Stimulated activated CD8-positive, alpha-beta memory T cell treated with anti-CD3 and anti-CD28 coated beads, Interleukin-15, amount 100 ng/mL, for 24 hours (primary cell): ENCODE results near the gene CIAO3.

Source experiments
- DNase-seq: peaks from one replicate; pipeline ENCODE4 v3.0.0-alpha.2; 2020; ENCODE audit warnings: low read depth

Gene CIAO3

GRCh38 chr16:734981-735881 lies 5.6 kb downstream of the CIAO3 start:
- DNase-seq: no peak

- no peak for DNase-seq
Observed at GRCh38 chr16:734208-734980, 6.4 kb downstream of the CIAO3 start.

- DNase-seq: no peak
Observed at GRCh38 chr16:733382-734207, 7.2 kb downstream of the CIAO3 start.

- DNase-seq: no peak
Observed at GRCh38 chr16:732936-733335, 7.9 kb downstream of the CIAO3 start.

- no peak for DNase-seq
Observed at GRCh38 chr16:732332-732731, 8.5 kb downstream of the CIAO3 start.

GRCh38 chr16:730666-731509 lies 9.9 kb downstream of the CIAO3 start:
- DNase-seq: no peak

- DNase-seq: no peak
Observed at GRCh38 chr16:729768-730665, 10.8 kb downstream of the CIAO3 start.

- DNase-seq: no peak
Observed at GRCh38 chr16:728890-729744, 11.7 kb downstream of the CIAO3 start.

GRCh38 chr16:728131-728889 lies 12.5 kb downstream of the CIAO3 start:
- DNase-seq: peak; percentile 31

- no peak for DNase-seq
Observed at GRCh38 chr16:727291-727977, 13.4 kb downstream of the CIAO3 start.

GRCh38 chr16:726438-727290 lies 14.1 kb downstream of the CIAO3 start, which contains the start of the genes CCDC78 and HAGHL:
Gene CCDC78 (minus strand): TSS chr16:726443. CDS start chr16:726367, 76 bp downstream.
Gene HAGHL (plus strand): TSS chr16:727106. CDS start chr16:727510, 404 bp downstream.
- DNase-seq: peak; percentile 46

GRCh38 chr16:726188-726437 lies 14.7 kb downstream of the CIAO3 start:
- DNase-seq: no peak

GRCh38 chr16:725463-726187 lies 15.2 kb downstream of the CIAO3 start:
- no peak for DNase-seq

- DNase-seq: no peak
Observed at GRCh38 chr16:725041-725376, 15.8 kb downstream of the CIAO3 start.

- no peak for DNase-seq
Observed at GRCh38 chr16:724188-725040, 16.4 kb downstream of the CIAO3 start.

- no peak for DNase-seq
Observed at GRCh38 chr16:723695-724094, 17.1 kb downstream of the CIAO3 start.
